IPS-15b (cell line): ENCODE measurements around the gene PRDM12.

ENCODE experiments used
- H3K27me3 ChIP-seq: one replicate; pipeline ENCODE4 v1.6.1; 2013; ENCODE audit warnings: low read length; ENCODE audit not compliant: control insufficient read depth, insufficient read depth
- H3K36me3 ChIP-seq: one replicate; pipeline ENCODE4 v1.6.1; 2013; ENCODE audit warnings: low read length; ENCODE audit not compliant: control insufficient read depth, insufficient read depth
- H3K4me1 ChIP-seq: one replicate; pipeline ENCODE4 v1.6.1; 2013; ENCODE audit warnings: mild to moderate bottlenecking, low read length; ENCODE audit not compliant: control insufficient read depth, insufficient read depth
- H3K4me3 ChIP-seq: one replicate; pipeline ENCODE4 v1.5.1; 2013; ENCODE audit warnings: low read depth, low read length
- H3K9ac ChIP-seq: one replicate; pipeline ENCODE4 v1.6.1; 2013; ENCODE audit warnings: low read depth, mild to moderate bottlenecking, low read length
- H3K9me3 ChIP-seq: one replicate; pipeline ENCODE4 v1.6.1; 2013; ENCODE audit warnings: mild to moderate bottlenecking, low read length; ENCODE audit not compliant: control insufficient read depth, insufficient read depth

PRDM12 gene

DNA sequence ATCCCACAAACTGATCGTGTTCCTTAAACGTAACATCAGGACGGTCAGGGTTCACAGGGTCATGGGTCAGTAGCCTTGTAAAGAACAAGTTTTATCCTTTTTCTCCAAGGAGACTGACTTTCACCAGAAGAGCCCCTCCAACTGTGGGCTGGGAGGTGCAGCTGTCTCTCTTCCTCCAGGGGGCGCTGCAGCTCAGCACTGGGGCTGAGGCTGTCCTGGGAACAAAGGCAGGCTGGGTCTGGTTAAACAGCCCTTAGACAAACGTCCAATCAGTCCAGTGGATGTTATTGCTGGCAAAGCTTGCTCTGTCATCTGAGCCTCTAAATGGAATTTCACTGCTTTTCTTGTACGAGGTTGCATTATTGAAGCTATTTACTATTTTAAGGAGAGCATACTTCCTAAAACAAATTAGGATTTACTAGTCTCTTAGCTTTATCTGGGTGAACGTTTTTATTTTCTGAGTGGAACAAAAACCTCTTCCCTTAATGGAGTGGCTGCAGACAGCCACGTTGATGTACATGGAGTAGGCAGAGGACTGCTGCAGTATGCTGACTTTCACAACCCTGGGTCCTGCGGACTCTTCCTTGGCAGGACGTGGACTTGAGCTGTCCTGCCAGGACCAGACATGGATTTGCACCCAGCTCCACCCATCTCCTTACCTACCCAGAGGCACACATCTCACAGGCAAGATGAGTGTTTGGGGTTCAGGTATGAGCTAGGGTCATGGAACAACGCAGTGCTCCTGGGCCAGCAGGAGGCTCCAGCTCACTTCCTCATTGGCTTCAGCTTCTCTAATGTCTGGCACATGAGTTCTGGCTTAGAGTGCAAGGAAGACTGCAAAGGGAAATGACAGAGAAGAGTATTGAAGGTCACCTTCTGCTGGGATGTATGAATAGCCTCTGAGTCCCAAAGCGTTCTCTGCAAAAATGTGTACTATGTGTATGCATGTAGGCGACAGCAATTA is 36.9 kb downstream of the PRDM12 start:
- no peaks in the 10 kb centered on the region for H3K4me1 ChIP-seq
- no peak overlapping the region for H3K9ac ChIP-seq
- peaks cover 53% of the 10 kb centered on the region for H3K36me3 ChIP-seq
- no peaks in the 10 kb centered on the region for H3K9me3 ChIP-seq
- H3K27me3 ChIP-seq: no peaks in the 10 kb centered on the region
- no peak overlapping the region for H3K4me3 ChIP-seq

GRCh38 chr9:130703501-130703900 is 39.1 kb downstream of the PRDM12 start:
- H3K4me3 ChIP-seq: no peak overlapping the region
- no peak overlapping the region for H3K9ac ChIP-seq
- H3K4me1 ChIP-seq: no peaks in the 10 kb centered on the region
- peaks cover 35% of the 10 kb centered on the region for H3K36me3 ChIP-seq
- H3K9me3 ChIP-seq: no peaks in the 10 kb centered on the region
- no peaks in the 10 kb centered on the region for H3K27me3 ChIP-seq

GRCh38 chr9:130707225-130707976 is 43.0 kb downstream of the PRDM12 start:
- Histone ChIP-seq H3K9me3 (no peaks in the 10 kb centered on the region), H3K27me3 (no peaks in the 10 kb centered on the region), H3K9ac (no peak overlapping the region), H3K36me3 (peaks cover 14% of the 10 kb centered on the region), H3K4me3 (no peak overlapping the region), H3K4me1 (no peaks in the 10 kb centered on the region)

- Histone ChIP-seq H3K9ac (no peak overlapping the region), H3K27me3 (no peaks in the 10 kb centered on the region), H3K4me3 (no peak overlapping the region), H3K9me3 (no peaks in the 10 kb centered on the region), H3K36me3 (no peaks in the 10 kb centered on the region), H3K4me1 (peaks cover 3% of the 10 kb centered on the region)
Observed at GRCh38 chr9:130710822-130711352, 46.5 kb downstream of the PRDM12 start.

- H3K27me3 ChIP-seq: no peaks in the 10 kb centered on the region
- no peaks in the 10 kb centered on the region for H3K36me3 ChIP-seq
- H3K4me1 ChIP-seq: peaks cover 3% of the 10 kb centered on the region
- no peak overlapping the region for H3K4me3 ChIP-seq
- no peaks in the 10 kb centered on the region for H3K9me3 ChIP-seq
- no peak overlapping the region for H3K9ac ChIP-seq
Observed at GRCh38 chr9:130711469-130711868, 47.1 kb downstream of the PRDM12 start.

DNA sequence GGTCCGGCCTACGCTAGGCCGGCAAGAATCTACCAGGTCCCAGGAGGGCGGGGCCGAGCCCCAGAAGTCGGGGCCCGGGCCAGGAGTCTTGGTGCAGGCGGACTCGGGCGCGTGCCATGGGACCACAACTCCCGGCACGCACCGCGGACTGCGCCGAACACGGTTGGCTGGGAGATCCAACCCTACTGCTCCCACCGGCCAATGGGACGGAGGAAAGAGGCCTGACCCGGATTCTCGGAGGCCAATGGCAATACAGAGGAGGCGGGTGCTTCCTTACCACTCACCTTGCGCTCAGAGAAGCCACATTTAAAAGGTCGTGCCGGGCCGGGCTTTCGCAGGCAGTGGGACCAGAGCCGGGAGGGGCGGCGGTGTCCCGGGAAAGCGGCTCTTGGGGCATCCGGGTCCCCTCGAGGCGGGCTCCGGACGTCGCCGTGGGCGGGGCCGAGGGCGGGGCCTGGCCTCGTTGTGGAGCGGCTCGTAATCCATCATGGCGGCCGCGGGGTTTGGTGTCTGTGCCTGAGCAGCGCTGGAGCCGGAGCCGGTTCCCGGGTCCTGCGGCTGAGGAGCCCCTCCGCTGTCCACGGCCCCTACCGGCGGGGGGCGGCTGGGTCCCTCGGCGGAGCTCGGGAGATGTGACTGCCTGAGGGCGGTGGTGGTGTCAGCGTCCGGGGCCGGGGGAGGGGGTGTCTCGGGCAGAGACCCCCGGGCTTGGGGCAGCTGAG is 48.3 kb downstream of the PRDM12 start:
- H3K4me1 ChIP-seq: peaks cover 3% of the 10 kb centered on the region
- no peaks in the 10 kb centered on the region for H3K27me3 ChIP-seq
- H3K36me3 ChIP-seq: no peaks in the 10 kb centered on the region
- peak overlapping the region; percentile 75 for H3K4me3 ChIP-seq
- peak overlapping the region; percentile 80 for H3K9ac ChIP-seq
- no peaks in the 10 kb centered on the region for H3K9me3 ChIP-seq

DNA sequence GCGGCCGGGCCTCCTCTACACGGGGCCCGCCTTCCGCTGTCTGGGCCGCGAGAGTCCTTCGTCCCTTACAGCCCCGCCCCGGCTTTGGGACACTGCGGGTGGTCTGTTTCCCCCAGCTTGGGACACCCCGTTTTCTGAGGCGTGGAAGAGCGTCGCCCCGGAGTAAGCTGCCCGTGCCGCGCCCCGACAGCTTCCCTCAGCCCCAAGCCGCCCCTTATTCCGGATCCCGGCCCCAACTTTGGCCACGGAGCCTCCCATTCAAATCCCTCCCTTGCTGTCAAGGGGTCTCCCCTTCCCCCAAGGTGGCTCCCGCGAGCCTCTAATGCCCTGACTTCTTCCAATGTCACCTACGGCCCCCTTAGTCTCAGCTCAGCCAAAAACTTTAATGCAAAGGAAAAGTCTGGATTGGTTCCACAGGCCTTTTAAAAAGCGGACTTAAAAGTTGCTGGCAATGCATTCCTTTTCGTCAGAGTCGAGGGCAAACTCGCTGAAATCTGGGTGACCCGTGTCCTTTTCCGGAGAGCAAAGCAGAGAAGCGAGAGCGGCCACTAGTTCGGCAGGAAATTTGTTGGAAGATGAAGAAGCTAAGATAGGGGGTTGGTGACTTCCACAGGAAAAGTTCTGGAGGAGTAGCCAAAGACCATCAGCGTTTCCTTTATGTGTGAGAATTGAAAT is 49.0 kb downstream of the PRDM12 start:
- H3K9ac ChIP-seq: peak overlapping the region; percentile 80
- H3K36me3 ChIP-seq: no peaks in the 10 kb centered on the region
- no peaks in the 10 kb centered on the region for H3K9me3 ChIP-seq
- peaks cover 3% of the 10 kb centered on the region for H3K4me1 ChIP-seq
- no peaks in the 10 kb centered on the region for H3K27me3 ChIP-seq
- H3K4me3 ChIP-seq: peak overlapping the region; percentile 75

GRCh38 chr9:130714586-130715110 is 50.3 kb downstream of the PRDM12 start:
- Histone ChIP-seq H3K36me3 (no peaks in the 10 kb centered on the region), H3K9ac (no peak overlapping the region), H3K9me3 (no peaks in the 10 kb centered on the region), H3K4me3 (peak overlapping the region; percentile 75), H3K27me3 (no peaks in the 10 kb centered on the region), H3K4me1 (peaks cover 3% of the 10 kb centered on the region)

- Histone ChIP-seq H3K9me3 (no peaks in the 10 kb centered on the region), H3K4me1 (peaks cover 3% of the 10 kb centered on the region), H3K27me3 (no peaks in the 10 kb centered on the region), H3K9ac (no peak overlapping the region), H3K36me3 (no peaks in the 10 kb centered on the region), H3K4me3 (peak overlapping the region; percentile 75)
Observed at GRCh38 chr9:130715270-130715669, 50.9 kb downstream of the PRDM12 start.

- Histone ChIP-seq H3K4me1 (peaks cover 3% of the 10 kb centered on the region), H3K4me3 (no peak overlapping the region), H3K9ac (no peak overlapping the region), H3K36me3 (peaks cover 2% of the 10 kb centered on the region), H3K9me3 (no peaks in the 10 kb centered on the region), H3K27me3 (no peaks in the 10 kb centered on the region)
Observed at GRCh38 chr9:130718562-130718961, 54.2 kb downstream of the PRDM12 start.

DNA sequence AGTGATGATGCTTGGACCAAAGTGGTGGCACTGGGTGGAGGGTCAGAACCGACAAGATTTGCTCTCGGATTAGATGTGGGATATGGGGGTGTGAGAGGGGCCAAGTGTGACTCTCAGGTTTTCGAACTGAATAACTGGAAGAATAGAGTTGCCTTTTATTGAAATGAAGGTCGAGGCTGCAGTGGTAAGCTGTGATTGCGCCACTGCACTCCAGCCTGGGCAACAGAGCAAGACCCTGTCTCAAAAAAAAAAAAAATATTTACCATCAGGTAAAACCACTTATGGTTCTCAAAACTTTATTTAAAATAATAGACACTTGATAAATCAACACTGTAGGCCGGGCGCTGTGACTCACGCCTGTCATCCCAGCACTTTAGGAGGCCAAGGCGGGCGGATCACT is 56.4 kb downstream of the PRDM12 start:
- Histone ChIP-seq H3K4me3 (no peak overlapping the region), H3K4me1 (no peaks in the 10 kb centered on the region), H3K27me3 (no peaks in the 10 kb centered on the region), H3K9ac (no peak overlapping the region), H3K9me3 (no peaks in the 10 kb centered on the region), H3K36me3 (peaks cover 2% of the 10 kb centered on the region)
